ENCODE measurements around the gene BIRC7. TPM values are rescaled to one million over a fixed set of nuclear protein-coding genes. Genes with fewer than 3 reads are reported as not detected.

The BIRC7 gene
- total RNA-seq, 1 donor from 2014 or later: 0.27 TPM

DNA sequence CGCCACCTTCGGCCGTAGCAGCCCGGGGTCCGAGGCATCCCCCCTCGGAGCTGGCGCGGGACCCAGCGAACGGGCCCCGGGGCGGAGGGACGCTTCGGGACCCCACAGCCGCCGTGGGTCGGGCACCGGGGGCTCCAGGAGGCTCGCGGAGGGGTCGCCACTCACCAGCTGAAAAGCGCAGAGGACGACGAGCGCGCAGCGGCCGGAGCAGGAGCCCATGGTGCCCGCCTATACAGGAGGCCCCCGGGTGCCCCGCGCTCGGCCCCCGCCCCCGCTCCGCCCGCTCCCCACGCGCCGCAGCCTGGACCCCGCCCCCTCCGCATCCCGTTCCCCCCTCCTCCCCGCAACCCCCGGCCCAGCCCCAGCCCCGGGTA, 18.5 kb downstream of the BIRC7 start, which contains the start of gene NKAIN4:
TSS of gene NKAIN4 (minus strand) at position 232 of the 374 bp plus-strand sequence. CDS start at position 219, 13 bp downstream.
- Histone ChIP-seq H3K27ac (replicated peaks) (no peak within 1 kb of the TSS), H3K9me3 (replicated peaks) (no peaks in the 10 kb centered on the region), H3K4me3 (peak within 1 kb of the TSS; percentile 55), H3K4me1 (peaks cover 20% of the 10 kb centered on the region), H3K27me3 (ENCODE audit: low read depth) (peaks cover 90% of the 10 kb centered on the region), H3K36me3 (no peaks in the 10 kb centered on the region)
- TF ChIP-seq CTCF (IDR thresholded peaks at IDR 0.05; ENCODE audit: borderline replicate concordance): no peak
- intact Hi-C loops (cut with micrococcal nuclease): no loop called here
- no peak for DNase-seq

GRCh38 chr20:63254606-63255384, 19.1 kb downstream of the BIRC7 start:
- Histone ChIP-seq H3K27ac (replicated peaks) (no peak overlapping the region), H3K9me3 (replicated peaks) (no peaks in the 10 kb centered on the region), H3K27me3 (ENCODE audit: low read depth) (peaks cover 90% of the 10 kb centered on the region), H3K4me1 (peaks cover 20% of the 10 kb centered on the region), H3K36me3 (no peaks in the 10 kb centered on the region), H3K4me3 (peak overlapping the region; percentile 55)
- no peak for TF ChIP-seq CTCF (IDR thresholded peaks at IDR 0.05; ENCODE audit: borderline replicate concordance)
- intact Hi-C loops (cut with micrococcal nuclease): no loop called here
- DNase-seq: no peak

- H3K36me3 ChIP-seq: no peaks in the 10 kb centered on the region
- no peak for TF ChIP-seq CTCF (IDR thresholded peaks at IDR 0.05; ENCODE audit: borderline replicate concordance)
- H3K4me3 ChIP-seq: no peak overlapping the region
- intact Hi-C loops (cut with micrococcal nuclease): no loop called here
- peaks cover 20% of the 10 kb centered on the region for H3K4me1 ChIP-seq
- no peaks in the 10 kb centered on the region for H3K9me3 ChIP-seq (replicated peaks)
- no peak overlapping the region for H3K27ac ChIP-seq (replicated peaks)
- DNase-seq: no peak
- peaks cover 90% of the 10 kb centered on the region for H3K27me3 ChIP-seq (ENCODE audit: low read depth)
Measured at GRCh38 chr20:63255931-63256704, 20.4 kb downstream of the BIRC7 start.

GRCh38 chr20:63256954-63257353, 21.2 kb downstream of the BIRC7 start:
- Histone ChIP-seq H3K4me3 (no peak overlapping the region), H3K36me3 (no peaks in the 10 kb centered on the region), H3K9me3 (replicated peaks) (no peaks in the 10 kb centered on the region), H3K27me3 (ENCODE audit: low read depth) (peaks cover 91% of the 10 kb centered on the region), H3K27ac (replicated peaks) (no peak overlapping the region), H3K4me1 (peaks cover 20% of the 10 kb centered on the region)
- no peak for TF ChIP-seq CTCF (IDR thresholded peaks at IDR 0.05; ENCODE audit: borderline replicate concordance)
- intact Hi-C loops (cut with micrococcal nuclease): no loop called here
- no peak for DNase-seq

GRCh38 chr20:63257629-63258028, 21.9 kb downstream of the BIRC7 start:
- no peaks in the 10 kb centered on the region for H3K9me3 ChIP-seq (replicated peaks)
- no peak overlapping the region for H3K4me3 ChIP-seq
- no peak for TF ChIP-seq CTCF (IDR thresholded peaks at IDR 0.05; ENCODE audit: borderline replicate concordance)
- H3K36me3 ChIP-seq: no peaks in the 10 kb centered on the region
- no peak for DNase-seq
- H3K4me1 ChIP-seq: peaks cover 20% of the 10 kb centered on the region
- intact Hi-C loops (cut with micrococcal nuclease): no loop called here
- H3K27me3 ChIP-seq (ENCODE audit: low read depth): peaks cover 91% of the 10 kb centered on the region
- H3K27ac ChIP-seq (replicated peaks): no peak overlapping the region

Data from left ventricle myocardium inferior (tissue), 1 donor.